Measurements from ENCODE around the gene SP7.
A peak's percentile ranks its signal among the peaks of the same experiment; 100 is the strongest.

The SP7 gene

DNA sequence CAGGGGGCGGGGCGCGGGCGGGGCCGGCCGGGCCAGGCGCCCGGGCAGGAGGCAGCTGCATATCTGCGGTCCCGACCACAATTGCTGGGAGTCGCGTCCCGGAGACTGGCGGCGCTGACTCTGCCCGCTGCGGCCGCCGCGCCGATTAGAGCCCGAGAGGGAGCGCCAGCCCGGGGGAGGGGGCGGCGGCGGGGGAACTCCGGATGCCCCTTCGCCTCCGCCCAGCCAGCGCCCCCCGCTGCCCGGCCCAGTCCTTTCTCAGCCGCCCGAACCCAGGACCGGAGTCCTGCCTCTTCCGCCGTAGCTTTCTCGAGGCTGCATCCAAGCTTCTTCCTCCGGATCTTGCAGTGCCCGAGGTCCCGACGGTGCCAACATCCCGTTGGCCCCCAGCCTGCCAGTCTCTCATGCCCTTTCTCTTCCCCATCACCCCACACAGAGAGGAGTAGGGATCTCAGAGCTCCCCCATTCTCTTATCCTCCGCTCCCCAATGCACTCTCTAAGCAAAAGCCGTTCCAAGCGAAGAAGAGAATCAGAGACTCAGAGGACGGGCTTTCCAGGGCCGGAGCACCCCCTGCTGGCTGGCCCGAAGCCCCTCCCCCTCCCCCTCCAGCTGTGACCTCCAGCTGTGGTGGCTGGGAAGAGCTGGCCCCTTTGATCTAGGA lies 8.8 kb upstream of the SP7 start:
- TF ChIP-seq, protein P1, sequence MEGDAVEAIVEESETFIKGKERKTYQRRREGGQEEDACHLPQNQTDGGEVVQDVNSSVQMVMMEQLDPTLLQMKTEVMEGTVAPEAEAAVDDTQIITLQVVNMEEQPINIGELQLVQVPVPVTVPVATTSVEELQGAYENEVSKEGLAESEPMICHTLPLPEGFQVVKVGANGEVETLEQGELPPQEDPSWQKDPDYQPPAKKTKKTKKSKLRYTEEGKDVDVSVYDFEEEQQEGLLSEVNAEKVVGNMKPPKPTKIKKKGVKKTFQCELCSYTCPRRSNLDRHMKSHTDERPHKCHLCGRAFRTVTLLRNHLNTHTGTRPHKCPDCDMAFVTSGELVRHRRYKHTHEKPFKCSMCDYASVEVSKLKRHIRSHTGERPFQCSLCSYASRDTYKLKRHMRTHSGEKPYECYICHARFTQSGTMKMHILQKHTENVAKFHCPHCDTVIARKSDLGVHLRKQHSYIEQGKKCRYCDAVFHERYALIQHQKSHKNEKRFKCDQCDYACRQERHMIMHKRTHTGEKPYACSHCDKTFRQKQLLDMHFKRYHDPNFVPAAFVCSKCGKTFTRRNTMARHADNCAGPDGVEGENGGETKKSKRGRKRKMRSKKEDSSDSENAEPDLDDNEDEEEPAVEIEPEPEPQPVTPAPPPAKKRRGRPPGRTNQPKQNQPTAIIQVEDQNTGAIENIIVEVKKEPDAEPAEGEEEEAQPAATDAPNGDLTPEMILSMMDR (IDR thresholded peaks at IDR 0.05; ENCODE audit: low read depth, low read length) = peak; percentile 74
- peak overlapping the region; percentile 64 for H3K4me3 ChIP-seq (ENCODE audit: low read depth, low read length)

DNA sequence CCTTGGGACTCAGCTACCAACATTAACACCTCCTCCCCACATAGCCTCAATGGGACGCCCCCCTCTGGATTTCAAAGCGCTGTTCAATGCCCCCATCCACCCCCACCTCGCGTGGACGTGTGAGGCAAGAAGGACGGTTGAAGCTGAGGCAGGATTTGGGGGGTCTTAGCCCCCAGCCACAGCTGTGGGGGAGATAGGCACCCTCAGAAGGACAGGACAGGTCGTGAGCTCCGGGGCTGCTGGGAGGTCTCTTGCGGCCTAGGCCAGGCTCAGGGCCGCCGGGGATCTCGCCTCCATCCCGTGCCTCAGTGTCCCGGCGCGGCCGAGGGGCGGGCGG lies 8.3 kb upstream of the SP7 start:
- TF ChIP-seq, protein P1 (IDR thresholded peaks at IDR 0.05; ENCODE audit: low read depth, low read length) = no peak

DNA sequence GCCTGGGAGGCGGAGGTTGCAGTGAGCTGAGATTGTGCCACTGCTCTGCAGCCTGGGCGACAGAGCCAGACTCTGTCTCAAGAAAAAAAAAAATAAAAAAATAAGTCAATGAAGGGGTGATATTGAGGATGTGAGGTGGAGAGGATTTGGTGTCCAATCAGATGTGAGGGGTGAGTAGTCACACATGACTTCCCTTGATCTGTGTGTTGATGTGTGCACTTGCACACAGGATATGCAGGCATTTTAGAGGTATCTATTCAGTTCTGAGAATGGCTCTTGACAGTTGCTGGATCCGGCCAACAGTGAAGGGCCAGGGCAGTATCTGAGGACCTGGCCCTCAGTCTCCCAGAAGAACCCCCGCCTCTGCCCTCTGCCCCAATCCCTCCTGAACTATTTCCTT lies 7.8 kb upstream of the SP7 start:
- H3K4me3 ChIP-seq (ENCODE audit: low read depth, low read length) = no peak overlapping the region
- TF ChIP-seq, protein P1 (IDR thresholded peaks at IDR 0.05; ENCODE audit: low read depth, low read length) = no peak

More for the DNA sequence above, 8.3 kb upstream of the SP7 start:
- H3K4me3 ChIP-seq (ENCODE audit: low read depth, low read length) = peak overlapping the region; percentile 64

DNA sequence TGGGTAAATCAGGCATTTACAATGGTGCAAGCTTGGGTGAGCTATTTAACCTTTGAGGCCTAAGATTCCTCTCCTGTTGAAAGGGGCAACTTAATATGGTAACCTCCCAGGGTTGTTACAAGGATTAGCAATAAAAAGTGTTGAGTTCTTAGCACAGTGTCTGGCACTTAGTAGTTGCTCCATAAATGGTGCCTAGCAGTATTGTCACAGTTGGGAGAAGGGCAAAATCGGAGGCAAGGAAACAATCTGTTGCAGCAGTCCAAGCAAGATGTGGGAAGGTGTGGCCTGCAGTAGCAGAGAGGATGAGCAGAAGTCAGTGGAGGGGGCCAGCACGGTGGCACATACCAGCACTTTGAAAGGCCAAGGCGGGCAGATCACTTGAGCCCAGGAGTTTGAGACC lies 7.3 kb upstream of the SP7 start:
- TF ChIP-seq, protein P1 (IDR thresholded peaks at IDR 0.05; ENCODE audit: low read depth, low read length) = no peak
- H3K4me3 ChIP-seq (ENCODE audit: low read depth, low read length) = no peak overlapping the region

DNA sequence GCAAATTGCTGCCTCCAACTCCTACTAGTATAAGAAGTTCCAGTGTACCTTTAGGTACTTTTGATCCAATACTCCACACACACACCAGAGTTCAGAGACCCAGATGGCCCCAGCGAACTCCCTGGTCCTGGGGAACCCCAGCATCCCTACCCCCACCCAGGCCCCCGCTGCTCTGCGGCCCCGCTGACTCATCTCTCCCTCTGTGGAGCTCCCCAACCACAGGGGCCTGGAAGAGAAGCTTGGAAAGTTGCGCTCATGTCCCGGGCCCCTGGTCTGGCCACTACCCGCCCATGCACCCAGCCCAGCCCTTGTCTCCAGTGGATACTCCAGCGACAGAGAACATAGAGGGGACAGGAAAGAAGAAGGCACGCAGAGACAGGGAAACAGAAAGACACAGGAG lies 4.2 kb upstream of the SP7 start:
- no peak overlapping the region for H3K4me3 ChIP-seq (ENCODE audit: low read depth, low read length)
- TF ChIP-seq, protein P1 (IDR thresholded peaks at IDR 0.05; ENCODE audit: low read depth, low read length) = no peak

DNA sequence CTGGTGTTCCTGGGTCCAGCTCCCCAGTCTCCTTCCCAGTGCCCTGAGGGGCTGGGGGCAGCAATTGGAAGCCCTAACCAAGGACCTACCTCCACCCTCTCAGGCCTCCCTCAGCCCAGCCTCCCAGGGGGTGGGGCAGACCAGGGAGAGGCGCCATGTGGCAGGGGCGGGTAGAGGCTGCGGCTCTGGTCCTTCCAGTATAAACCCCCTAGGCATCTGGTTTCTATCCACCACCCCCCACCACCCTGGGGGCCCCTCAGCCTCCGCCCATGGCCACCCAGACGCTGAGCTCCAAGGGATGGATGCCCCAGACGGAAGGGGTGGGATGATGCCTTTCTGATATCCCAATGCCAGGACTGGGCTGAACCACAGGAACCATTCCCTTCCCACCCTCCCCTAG lies 2.8 kb upstream of the SP7 start:
- H3K4me3 ChIP-seq (ENCODE audit: low read depth, low read length) = no peak overlapping the region
- TF ChIP-seq, protein P1 (IDR thresholded peaks at IDR 0.05; ENCODE audit: low read depth, low read length) = no peak

DNA sequence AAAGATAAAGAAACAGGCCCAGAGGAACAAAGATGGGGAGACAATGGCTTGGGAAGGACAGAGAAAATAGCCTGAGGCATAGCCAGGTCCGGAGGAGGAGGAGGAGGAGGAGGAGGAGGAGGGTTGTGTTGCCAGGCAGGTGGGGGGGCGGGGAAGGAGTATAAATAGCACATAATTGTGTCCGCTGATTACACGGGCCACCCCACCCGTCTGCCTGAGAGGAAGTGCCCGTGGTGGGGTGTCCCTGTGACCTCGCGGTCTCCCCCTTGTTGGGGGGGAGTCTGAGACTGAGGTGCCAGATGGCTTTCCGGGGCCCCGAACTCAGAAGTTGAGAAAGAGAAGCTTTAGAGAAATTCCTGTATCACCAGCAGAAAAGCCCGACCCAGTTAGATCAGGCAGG lies 1.9 kb upstream of the SP7 start:
- no peak overlapping the region for H3K4me3 ChIP-seq (ENCODE audit: low read depth, low read length)
- TF ChIP-seq, protein P1 (IDR thresholded peaks at IDR 0.05; ENCODE audit: low read depth, low read length) = no peak
